OCI-LY7 (cell line): ENCODE results near the gene GRIN3A. TPM values are rescaled to one million over a fixed set of nuclear protein-coding genes. Genes with fewer than 3 reads are reported as not detected.

Experiments
- BruUV-seq: library from RNA; stranded (reverse); fragments of 400-500 nt; replicated peaks from 2 replicates; lab custom pipeline; 2021; lab: Mats Ljungman, UMichigan
- CTCF ChIA-PET: fragments of 300-600 bp; sonication (Branson Sonifier 250); formaldehyde crosslinking; loops from one replicate; lab custom pipeline; 2022; ENCODE audit warnings: antibody characterized with exemption; ENCODE audit not compliant: unreplicated experiment; lab: Charles Lee
- POLR2A ChIA-PET: fragments of 300-600 bp; sonication (Branson Sonifier 250); formaldehyde crosslinking; loops from one replicate; lab custom pipeline; 2022; ENCODE audit warnings: antibody characterized with exemption; lab: Charles Lee
- DNase-seq: peaks from one replicate; pipeline ENCODE4 v3.0.0-alpha.2; 2015; ENCODE audit warnings: low spot score
- H2AFZ ChIP-seq: fragments of 200-600 bp; sonication (generic), shearing (Covaris generic); 2 replicates; pipeline ENCODE4 v1.6.1; 2014; ENCODE audit warnings: mild to moderate bottlenecking, antibody characterized with exemption, low read length, moderate library complexity
- H3K27ac ChIP-seq: fragments of 200-600 bp; sonication (generic); 2 replicates; pipeline ENCODE4 v1.5.1; 2014; ENCODE audit warnings: mixed run types, low read depth, mild to moderate bottlenecking, moderate library complexity, low read length, inconsistent platforms; ENCODE audit not compliant: poor library complexity, severe bottlenecking
- H3K36me3 ChIP-seq: fragments of 200-600 bp; sonication (generic); 2 replicates; pipeline ENCODE4 v1.6.1; 2014; ENCODE audit warnings: mild to moderate bottlenecking, antibody characterized with exemption, low read length, moderate library complexity, mixed read lengths; ENCODE audit not compliant: insufficient read depth
- H3K4me1 ChIP-seq: fragments of 200-600 bp; sonication (generic); 2 replicates; pipeline ENCODE4 v1.5.1; 2014; ENCODE audit warnings: mild to moderate bottlenecking, low read length; ENCODE audit not compliant: insufficient read depth, poor library complexity, severe bottlenecking
- H3K4me2 ChIP-seq: fragments of 200-600 bp; sonication (generic); 2 replicates; pipeline ENCODE4 v1.6.1; 2014; ENCODE audit warnings: mild to moderate bottlenecking, low read length
- H3K4me3 ChIP-seq: fragments of 200-600 bp; sonication (generic); 2 replicates; pipeline ENCODE4 v1.5.1; 2014; ENCODE audit warnings: mild to moderate bottlenecking, low read depth, low read length; ENCODE audit not compliant: poor library complexity, severe bottlenecking
- H3K79me2 ChIP-seq: fragments of 200-600 bp; sonication (generic); 2 replicates; pipeline ENCODE4 v1.6.1; 2016; ENCODE audit warnings: low read depth, mild to moderate bottlenecking, low read length, moderate library complexity, mixed read lengths; ENCODE audit not compliant: insufficient read depth
- H3K9me2 ChIP-seq: fragments of 200-600 bp; sonication (generic); 2 replicates; pipeline ENCODE4 v1.6.1; 2016; ENCODE audit warnings: mild to moderate bottlenecking, low read length, mixed read lengths; ENCODE audit not compliant: insufficient read depth
- H3K9me3 ChIP-seq: fragments of 200-600 bp; sonication (generic); 2 replicates; pipeline ENCODE4 v1.6.1; 2014; ENCODE audit warnings: mild to moderate bottlenecking, mixed run types, low read length, mixed read lengths
- H4K20me1 ChIP-seq: fragments of 200-600 bp; sonication (generic); 2 replicates; pipeline ENCODE4 v1.6.1; 2014; ENCODE audit warnings: mild to moderate bottlenecking, antibody characterized with exemption, low read length, moderate library complexity, mixed read lengths; ENCODE audit not compliant: insufficient read depth
- CTCF ChIP-seq: fragments of 200-600 bp; sonication (generic); conservative IDR thresholded peaks from 2 replicates; pipeline ENCODE4 v1.5.1; 2014; ENCODE audit warnings: mild to moderate bottlenecking, antibody characterized with exemption, low read length, moderate library complexity, mixed read lengths
- EZH2phosphoT487 ChIP-seq: fragments of 200-600 bp; sonication (generic); IDR thresholded peaks from 2 replicates; pipeline ENCODE4 v1.6.1; 2018; ENCODE audit warnings: low read depth, borderline replicate concordance, mild to moderate bottlenecking, mixed run types, antibody characterized with exemption, low read length, moderate library complexity, mixed read lengths
- intact Hi-C: fragments of 100-400 bp; cut with micrococcal nuclease; formaldehyde crosslinking; loops from one replicate; pipeline ENCODE4 v1.10.0; 2022; ENCODE audit not compliant: unreplicated experiment
- total RNA-seq, 2 experiments: library from RNA; depleted of rRNA in 1 of 2; stranded (reverse); fragments of >200 nt in 1 of 2; shearing (Covaris generic) in 1 of 2; gene quantifications; 2 replicates each; pipeline ENCODE4 v1.2.3, GENCODE V29; 2014 to 2022

The GRIN3A gene
- total RNA-seq, 2 experiments from 2014 or later = not detected

- Histone ChIP-seq H3K79me2 (no peaks in the 10 kb centered on the region), H3K27ac (no peak overlapping the region), H3K4me1 (no peaks in the 10 kb centered on the region), H3K4me3 (no peak overlapping the region), H3K36me3 (no peaks in the 10 kb centered on the region), H3K4me2 (no peak overlapping the region), H3K9me2 (no peaks in the 10 kb centered on the region), H3K9me3 (no peaks in the 10 kb centered on the region), H2AFZ (no peak overlapping the region), H4K20me1 (no peaks in the 10 kb centered on the region)
- ChIA-PET POLR2A (interaction anchor here (0.6 kb wide), 1 partner anchor 39 kb away, joined by 4 read pairs; no protein-coding TSS in a partner anchor), CTCF (no interaction called here)
- DNase-seq = no peak
- intact Hi-C loops = no loop called here
- TF ChIP-seq EZH2phosphoT487 = no peak
- TF ChIP-seq CTCF = no peak
- no TSS peak for BruUV-seq
These were observed 151.0 kb downstream of the GRIN3A start for GRCh38 chr9:101587332-101588043.

GRCh38 chr9:101586651-101587050 is 151.8 kb downstream of the GRIN3A start:
- ChIA-PET CTCF (no interaction called here), POLR2A (no interaction called here)
- no peak overlapping the region for H3K27ac ChIP-seq
- no peak for DNase-seq
- no peaks in the 10 kb centered on the region for H3K9me2 ChIP-seq
- no peak overlapping the region for H3K4me2 ChIP-seq
- no peak overlapping the region for H2AFZ ChIP-seq
- H3K9me3 ChIP-seq = no peaks in the 10 kb centered on the region
- no peaks in the 10 kb centered on the region for H3K36me3 ChIP-seq
- intact Hi-C loops = no loop called here
- H3K4me1 ChIP-seq = no peaks in the 10 kb centered on the region
- H3K4me3 ChIP-seq = no peak overlapping the region
- no TSS peak for BruUV-seq
- TF ChIP-seq EZH2phosphoT487 (no peak), CTCF (no peak)
- H3K79me2 ChIP-seq = no peaks in the 10 kb centered on the region
- H4K20me1 ChIP-seq = no peaks in the 10 kb centered on the region

GRCh38 chr9:101585740-101586139 is 152.7 kb downstream of the GRIN3A start:
- H3K9me2 ChIP-seq = no peaks in the 10 kb centered on the region
- no peak for TF ChIP-seq EZH2phosphoT487
- no peak for TF ChIP-seq CTCF
- H3K36me3 ChIP-seq = no peaks in the 10 kb centered on the region
- H4K20me1 ChIP-seq = no peaks in the 10 kb centered on the region
- no peak overlapping the region for H3K4me2 ChIP-seq
- no peaks in the 10 kb centered on the region for H3K9me3 ChIP-seq
- H2AFZ ChIP-seq = no peak overlapping the region
- DNase-seq = no peak
- BruUV-seq = no TSS peak
- ChIA-PET POLR2A (no interaction called here), CTCF (no interaction called here)
- intact Hi-C loops = no loop called here
- no peak overlapping the region for H3K4me3 ChIP-seq
- no peak overlapping the region for H3K27ac ChIP-seq
- H3K79me2 ChIP-seq = no peaks in the 10 kb centered on the region
- no peaks in the 10 kb centered on the region for H3K4me1 ChIP-seq
